Sigmoid colon (tissue), 4 donors: ENCODE measurements around the gene COMMD3.

ENCODE experiments used
- CTCF ChIP-seq, 4 experiments: fragments of 450-650 bp in 3 of 4; fragments of 200-600 bp in 1 of 4; IDR thresholded peaks; one replicate each; pipeline ENCODE4 v1.5.1; 2016 to 2019; ENCODE audit warnings: antibody characterized with exemption in 4 of 4, mild to moderate bottlenecking in 3 of 4, moderate library complexity in 2 of 4
- POLR2A ChIP-seq, 2 donors: fragments of 450-650 bp; IDR thresholded peaks; one replicate each; pipeline ENCODE4 v1.6.1; 2016; ENCODE audit warnings: antibody characterized with exemption in 2 of 2, mild to moderate bottlenecking in 2 of 2, moderate library complexity in 2 of 2
- POLR2AphosphoS5 ChIP-seq, 4 donors: sonication (generic); formaldehyde crosslinking; IDR thresholded peaks; one replicate each; pipeline ENCODE4 v1.6.1; 2017; ENCODE audit warnings: antibody characterized with exemption in 4 of 4

DNA sequence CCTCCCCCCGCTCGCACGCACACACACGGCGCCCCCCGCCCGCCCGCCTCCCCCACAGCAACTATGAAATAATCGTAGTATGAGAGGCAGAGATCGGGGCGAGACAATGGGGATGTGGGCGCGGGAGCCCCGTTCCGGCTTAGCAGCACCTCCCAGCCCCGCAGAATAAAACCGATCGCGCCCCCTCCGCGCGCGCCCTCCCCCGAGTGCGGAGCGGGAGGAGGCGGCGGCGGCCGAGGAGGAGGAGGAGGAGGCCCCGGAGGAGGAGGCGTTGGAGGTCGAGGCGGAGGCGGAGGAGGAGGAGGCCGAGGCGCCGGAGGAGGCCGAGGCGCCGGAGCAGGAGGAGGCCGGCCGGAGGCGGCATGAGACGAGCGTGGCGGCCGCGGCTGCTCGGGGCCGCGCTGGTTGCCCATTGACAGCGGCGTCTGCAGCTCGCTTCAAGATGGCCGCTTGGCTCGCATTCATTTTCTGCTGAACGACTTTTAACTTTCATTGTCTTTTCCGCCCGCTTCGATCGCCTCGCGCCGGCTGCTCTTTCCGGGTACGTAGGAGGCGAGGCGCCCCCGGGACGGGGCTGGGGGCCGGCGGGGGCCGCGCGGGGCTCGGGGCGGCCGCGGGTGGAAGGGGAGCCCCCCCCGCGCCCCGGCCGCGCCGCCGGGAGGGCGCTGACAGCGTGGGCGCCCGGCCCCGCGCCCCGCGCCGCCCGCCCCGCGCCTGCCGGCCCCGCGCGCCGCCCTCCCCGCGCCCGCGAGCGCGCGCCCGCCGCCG, 5.2 kb downstream of the COMMD3 start:
- TF ChIP-seq POLR2A (IDR thresholded peaks at IDR 0.05) (no peak), CTCF (IDR thresholded peaks at IDR 0.05) (no peak), POLR2AphosphoS5 (IDR thresholded peaks at IDR 0.05) (peak in 2 of 4 donors; percentile 63 to 69)
